Osteoblast (primary cell): ENCODE measurements around the gene CSF1R. TPM values are rescaled to one million over a fixed set of nuclear protein-coding genes. Genes with fewer than 3 reads are reported as not detected.
A peak's percentile ranks its signal among the peaks of the same experiment; 100 is the strongest.

ENCODE experiments used
- DNase-seq: peaks from one replicate; pipeline ENCODE4 v3.0.0; 2011; ENCODE audit warnings: low spot score, mixed read lengths; ENCODE audit not compliant: insufficient read length; ENCODE audit errors: missing footprints
- H2AFZ ChIP-seq: 2 replicates; pipeline ENCODE4 v1.6.0; 2011; ENCODE audit warnings: mild to moderate bottlenecking, low read length
- H3K27ac ChIP-seq: 2 replicates; pipeline ENCODE4 v1.5.1; 2011; ENCODE audit warnings: mild to moderate bottlenecking, low read depth, low read length, moderate library complexity
- H3K27me3 ChIP-seq: 2 replicates; pipeline ENCODE4 v1.6.0; 2012; ENCODE audit warnings: mild to moderate bottlenecking, control low read depth, inconsistent platforms, low read length, moderate library complexity; ENCODE audit not compliant: insufficient read depth
- H3K36me3 ChIP-seq: 2 replicates; pipeline ENCODE4 v1.5.1; 2011; ENCODE audit warnings: mild to moderate bottlenecking, low read length, control low read depth, moderate library complexity; ENCODE audit not compliant: insufficient read depth
- H3K4me1 ChIP-seq: 2 replicates; pipeline ENCODE4 v1.5.1; 2011; ENCODE audit warnings: mild to moderate bottlenecking, low read length, control low read depth, moderate library complexity; ENCODE audit not compliant: insufficient read depth
- H3K4me2 ChIP-seq: 2 replicates; pipeline ENCODE4 v1.6.0; 2011; ENCODE audit warnings: mild to moderate bottlenecking, low read length; ENCODE audit not compliant: insufficient read depth
- H3K4me3 ChIP-seq: fragments of 200-600 bp; sonication (generic); 3 replicates; pipeline ENCODE4 v1.5.1; 2012; ENCODE audit warnings: mild to moderate bottlenecking, low read length, inconsistent platforms; ENCODE audit not compliant: insufficient read depth
- H3K79me2 ChIP-seq: 2 replicates; pipeline ENCODE4 v1.6.0; 2012; ENCODE audit warnings: mild to moderate bottlenecking, low read length, control low read depth, inconsistent platforms; ENCODE audit not compliant: insufficient read depth
- H3K9me3 ChIP-seq: 2 replicates; pipeline ENCODE4 v1.5.1; 2011; ENCODE audit warnings: low read depth, low read length, control low read depth
- H4K20me1 ChIP-seq: 2 replicates; pipeline ENCODE4 v1.6.0; 2012; ENCODE audit warnings: mild to moderate bottlenecking, low read length, control low read depth; ENCODE audit not compliant: insufficient read depth
- CTCF ChIP-seq: IDR thresholded peaks from 2 replicates; pipeline ENCODE4 v1.5.1; 2011; ENCODE audit warnings: mild to moderate bottlenecking, low read depth, low read length, moderate library complexity; ENCODE audit errors: extremely low read depth
- total RNA-seq: library from RNA; depleted of rRNA; stranded (reverse); fragments of >200 nt; gene quantifications from 2 replicates; pipeline ENCODE4 v1.2.3, GENCODE V29; 2012

CSF1R gene
- total RNA-seq, 1 donor: 0.36 TPM

GRCh38 chr5:150105928-150106615, 19.7 kb upstream of the CSF1R start:
- no peaks in the 10 kb centered on the region for H4K20me1 ChIP-seq
- no peaks in the 10 kb centered on the region for H3K27me3 ChIP-seq
- H2AFZ ChIP-seq: no peak overlapping the region
- H3K79me2 ChIP-seq: no peaks in the 10 kb centered on the region
- H3K4me2 ChIP-seq: no peak overlapping the region
- no peak overlapping the region for H3K4me3 ChIP-seq
- peaks cover 3% of the 10 kb centered on the region for H3K4me1 ChIP-seq
- no peaks in the 10 kb centered on the region for H3K9me3 ChIP-seq
- TF ChIP-seq CTCF: no peak
- no peak overlapping the region for H3K27ac ChIP-seq
- DNase-seq: peak; percentile 37
- no peaks in the 10 kb centered on the region for H3K36me3 ChIP-seq

- Histone ChIP-seq H3K4me2 (no peak overlapping the region), H3K79me2 (no peaks in the 10 kb centered on the region), H3K9me3 (no peaks in the 10 kb centered on the region), H3K36me3 (no peaks in the 10 kb centered on the region), H3K27ac (no peak overlapping the region), H3K27me3 (no peaks in the 10 kb centered on the region), H2AFZ (no peak overlapping the region), H3K4me3 (no peak overlapping the region), H4K20me1 (no peaks in the 10 kb centered on the region), H3K4me1 (peaks cover 3% of the 10 kb centered on the region)
- TF ChIP-seq CTCF: no peak
- no peak for DNase-seq
Measured at GRCh38 chr5:150104550-150104870, 18.2 kb upstream of the CSF1R start.

- no peak overlapping the region for H2AFZ ChIP-seq
- H3K27me3 ChIP-seq: no peaks in the 10 kb centered on the region
- H3K79me2 ChIP-seq: no peaks in the 10 kb centered on the region
- H3K27ac ChIP-seq: no peak overlapping the region
- H3K4me1 ChIP-seq: peaks cover 3% of the 10 kb centered on the region
- no peaks in the 10 kb centered on the region for H4K20me1 ChIP-seq
- no peak for TF ChIP-seq CTCF
- peak; percentile 14 for DNase-seq
- H3K36me3 ChIP-seq: no peaks in the 10 kb centered on the region
- no peak overlapping the region for H3K4me3 ChIP-seq
- H3K4me2 ChIP-seq: no peak overlapping the region
- H3K9me3 ChIP-seq: no peaks in the 10 kb centered on the region
Measured at GRCh38 chr5:150103678-150104549, 17.6 kb upstream of the CSF1R start.

GRCh38 chr5:150101023-150101422, 14.7 kb upstream of the CSF1R start:
- no peaks in the 10 kb centered on the region for H3K36me3 ChIP-seq
- DNase-seq: no peak
- H3K79me2 ChIP-seq: no peaks in the 10 kb centered on the region
- H3K4me1 ChIP-seq: no peaks in the 10 kb centered on the region
- TF ChIP-seq CTCF: no peak
- H3K9me3 ChIP-seq: no peaks in the 10 kb centered on the region
- no peak overlapping the region for H3K27ac ChIP-seq
- no peaks in the 10 kb centered on the region for H3K27me3 ChIP-seq
- H3K4me2 ChIP-seq: no peak overlapping the region
- no peak overlapping the region for H2AFZ ChIP-seq
- H3K4me3 ChIP-seq: no peak overlapping the region
- H4K20me1 ChIP-seq: no peaks in the 10 kb centered on the region
